Hepatocyte (in vitro differentiated cells): ENCODE data around the gene PRAMEF20. TPM values are rescaled to one million over a fixed set of nuclear protein-coding genes. Genes with fewer than 3 reads are reported as not detected.

Experiments
- DNase-seq: peaks from one replicate; pipeline ENCODE4 v3.0.0-alpha.2; 2016; ENCODE audit warnings: low spot score
- H2AFZ ChIP-seq: fragments of 200-600 bp; sonication (generic); 2 replicates; pipeline ENCODE4 v1.6.0; 2016; ENCODE audit warnings: antibody characterized with exemption, mild to moderate bottlenecking
- H3K27ac ChIP-seq: fragments of 200-600 bp; sonication (generic); 2 replicates; pipeline ENCODE4 v1.5.1; 2016; ENCODE audit warnings: mild to moderate bottlenecking
- H3K27me3 ChIP-seq: fragments of 200-600 bp; sonication (generic); 2 replicates; pipeline ENCODE4 v1.6.1; 2016
- H3K36me3 ChIP-seq: fragments of 200-600 bp; sonication (generic); replicated peaks from 2 replicates; pipeline ENCODE4 v1.5.1; 2016; ENCODE audit warnings: low read depth; ENCODE audit not compliant: insufficient read depth
- H3K4me1 ChIP-seq: fragments of 200-600 bp; sonication (generic); 2 replicates; pipeline ENCODE4 v1.5.1; 2016; ENCODE audit warnings: mild to moderate bottlenecking, moderate library complexity; ENCODE audit not compliant: insufficient read depth
- H3K4me2 ChIP-seq: fragments of 200-600 bp; sonication (generic); 2 replicates; pipeline ENCODE4 v1.6.0; 2016
- H3K4me3 ChIP-seq: fragments of 200-600 bp; sonication (generic); 2 replicates; pipeline ENCODE4 v1.5.1; 2016; ENCODE audit warnings: mild to moderate bottlenecking
- H3K79me2 ChIP-seq: fragments of 200-600 bp; sonication (generic); 2 replicates; pipeline ENCODE4 v1.6.0; 2017; ENCODE audit warnings: mild to moderate bottlenecking
- H3K9me2 ChIP-seq: fragments of 200-600 bp; sonication (generic); replicated peaks from 2 replicates; pipeline ENCODE4 v1.6.0; 2017; ENCODE audit warnings: mild to moderate bottlenecking; ENCODE audit not compliant: insufficient read depth
- H3K9me3 ChIP-seq: fragments of 200-600 bp; sonication (generic); 2 replicates; pipeline ENCODE4 v1.5.1; 2016; ENCODE audit warnings: low read depth, mild to moderate bottlenecking
- H4K20me1 ChIP-seq: fragments of 200-600 bp; sonication (generic); 2 replicates; pipeline ENCODE4 v1.6.0; 2016; ENCODE audit warnings: mild to moderate bottlenecking; ENCODE audit not compliant: insufficient read depth, poor library complexity, severe bottlenecking
- CTCF ChIP-seq: fragments of 200-600 bp; sonication (generic); IDR thresholded peaks from 2 replicates; pipeline ENCODE4 v1.5.1; 2016; ENCODE audit warnings: antibody characterized with exemption, mild to moderate bottlenecking; ENCODE audit not compliant: poor library complexity
- EZH2 ChIP-seq: fragments of 200-600 bp; sonication (generic); IDR thresholded peaks from 2 replicates; pipeline ENCODE4 v1.6.1; 2016; ENCODE audit warnings: antibody characterized with exemption, mild to moderate bottlenecking, borderline replicate concordance
- EZH2phosphoT487 ChIP-seq: fragments of 200-600 bp; sonication (generic); IDR thresholded peaks from one replicate; pipeline ENCODE4 v1.6.1; 2018; ENCODE audit warnings: antibody characterized with exemption, mild to moderate bottlenecking, low read depth, moderate library complexity; ENCODE audit not compliant: unreplicated experiment, severe bottlenecking
- WGBS: methylation state at CpG from one replicate; pipeline ENCODE4 v1.1.6; 2016; ENCODE audit warnings: low lambda C conversion rate; ENCODE audit errors: missing lambda C conversion rate; 5-methylcytosine and 5-hydroxymethylcytosine counted together
- polyA plus RNA-seq: library from polyadenylated mRNA; unstranded; fragments of >200 nt; fragmentation: Nextera tagmentation; extraction: Ambion mirVana; gene quantifications from 2 replicates; pipeline ENCODE4 v1.2.1, GENCODE V29; 2016
- total RNA-seq: library from RNA; depleted of rRNA; stranded (reverse); fragments of >200 nt; gene quantifications from 2 replicates; pipeline ENCODE4 v1.2.3, GENCODE V29; 2014

PRAMEF20 gene
- total and polyA plus RNA-seq, 2 experiments from 2014 or later = not detected

- 43% methylated on average over 1 of the region's 1 CpG for WGBS
- no peak overlapping the region for H3K4me3 ChIP-seq
- DNase-seq = no peak
These were observed 55.3 kb downstream of the PRAMEF20 start for GRCh38 chr1:13465515-13465914.

GRCh38 chr1:13469343-13469742 is 59.1 kb downstream of the PRAMEF20 start:
- no peak overlapping the region for H3K27ac ChIP-seq
- no peak for TF ChIP-seq EZH2
- no peak for TF ChIP-seq EZH2phosphoT487
- TF ChIP-seq CTCF = peak; percentile 39
- no peaks in the 10 kb centered on the region for H3K36me3 ChIP-seq
- H3K9me3 ChIP-seq = no peaks in the 10 kb centered on the region
- H3K4me1 ChIP-seq = no peaks in the 10 kb centered on the region
- H3K4me2 ChIP-seq = no peak overlapping the region
- no peaks in the 10 kb centered on the region for H4K20me1 ChIP-seq
- no peaks in the 10 kb centered on the region for H3K9me2 ChIP-seq
- H3K79me2 ChIP-seq = no peaks in the 10 kb centered on the region
- no peaks in the 10 kb centered on the region for H3K27me3 ChIP-seq
- DNase-seq = peak; percentile 44
- no peak overlapping the region for H2AFZ ChIP-seq
- WGBS = 19% methylated on average over 5 of the region's 5 CpGs
- no peak overlapping the region for H3K4me3 ChIP-seq

More at GRCh38 chr1:13465515-13465914, 55.3 kb downstream of the PRAMEF20 start:
- no peak overlapping the region for H2AFZ ChIP-seq
- no peaks in the 10 kb centered on the region for H3K9me3 ChIP-seq
- H3K79me2 ChIP-seq = no peaks in the 10 kb centered on the region
- H3K4me2 ChIP-seq = no peak overlapping the region
- H4K20me1 ChIP-seq = no peaks in the 10 kb centered on the region
- no peaks in the 10 kb centered on the region for H3K4me1 ChIP-seq
- no peak overlapping the region for H3K27ac ChIP-seq
- H3K27me3 ChIP-seq = no peaks in the 10 kb centered on the region
- H3K36me3 ChIP-seq = no peaks in the 10 kb centered on the region
- H3K9me2 ChIP-seq = no peaks in the 10 kb centered on the region
- no peak for TF ChIP-seq EZH2phosphoT487
- TF ChIP-seq EZH2 = no peak
- no peak for TF ChIP-seq CTCF

Other genes starting within 250 kb of the PRAMEF20 start
- not detected in 2 replicates for gene HNRNPCL4, start 244.8 kb upstream of the PRAMEF20 start, total RNA-seq
- gene HNRNPCL4, start 244.8 kb upstream of the PRAMEF20 start, polyA plus RNA-seq = not detected in 2 replicates
- gene PRAMEF9, start 238.6 kb upstream of the PRAMEF20 start, total RNA-seq = not detected in 2 replicates
- gene PRAMEF9, start 238.6 kb upstream of the PRAMEF20 start, polyA plus RNA-seq = not detected in 2 replicates
- not detected in 2 replicates for gene PRAMEF13, start 209.0 kb upstream of the PRAMEF20 start, total RNA-seq
- gene PRAMEF13, start 209.0 kb upstream of the PRAMEF20 start, polyA plus RNA-seq = not detected in 2 replicates
- gene PRAMEF18, start 184.3 kb upstream of the PRAMEF20 start, total RNA-seq = not detected in 2 replicates
- not detected in 2 replicates for gene PRAMEF18, start 184.3 kb upstream of the PRAMEF20 start, polyA plus RNA-seq
- not detected in 2 replicates for gene PRAMEF5, start 156.3 kb upstream of the PRAMEF20 start, total RNA-seq
- not detected in 2 replicates for gene PRAMEF5, start 156.3 kb upstream of the PRAMEF20 start, polyA plus RNA-seq
- gene PRAMEF8, start 125.3 kb upstream of the PRAMEF20 start, total RNA-seq = not detected in 2 replicates
- gene PRAMEF8, start 125.3 kb upstream of the PRAMEF20 start, polyA plus RNA-seq = not detected in 2 replicates
- gene PRAMEF33, start 106.9 kb upstream of the PRAMEF20 start, total RNA-seq = not detected in 2 replicates
- gene PRAMEF33, start 106.9 kb upstream of the PRAMEF20 start, polyA plus RNA-seq = not detected in 2 replicates
- not detected in 2 replicates for gene PRAMEF15, start 94.9 kb upstream of the PRAMEF20 start, total RNA-seq
- gene PRAMEF15, start 94.9 kb upstream of the PRAMEF20 start, polyA plus RNA-seq = not detected in 2 replicates
- gene PRAMEF14, start 63.3 kb upstream of the PRAMEF20 start, total RNA-seq = not detected in 2 replicates
- not detected in 2 replicates for gene PRAMEF14, start 63.3 kb upstream of the PRAMEF20 start, polyA plus RNA-seq
- gene PRAMEF19, start 38.5 kb upstream of the PRAMEF20 start, total RNA-seq = not detected in 2 replicates
- gene PRAMEF19, start 38.5 kb upstream of the PRAMEF20 start, polyA plus RNA-seq = not detected in 2 replicates
- gene PRAMEF17, start 20.8 kb upstream of the PRAMEF20 start, total RNA-seq = not detected in 2 replicates
- not detected in 2 replicates for gene PRAMEF17, start 20.8 kb upstream of the PRAMEF20 start, polyA plus RNA-seq
- gene LRRC38, start 103.6 kb downstream of the PRAMEF20 start, total RNA-seq = 3.8 and 7.5 TPM in 2 replicates
- 14.0 and 26.7 TPM in 2 replicates for gene LRRC38, start 103.6 kb downstream of the PRAMEF20 start, polyA plus RNA-seq
- gene PDPN, start 173.4 kb downstream of the PRAMEF20 start, total RNA-seq = 305 and 332 TPM in 2 replicates
- gene PDPN, start 173.4 kb downstream of the PRAMEF20 start, polyA plus RNA-seq = 478 and 508 TPM in 2 replicates